ENCODE measurements around the gene PRRC2A.

PRRC2A gene

GRCh38 chr6:31676322-31676903 lies 55.9 kb downstream of the PRRC2A start:
- DNase-seq, result no peak

DNA sequence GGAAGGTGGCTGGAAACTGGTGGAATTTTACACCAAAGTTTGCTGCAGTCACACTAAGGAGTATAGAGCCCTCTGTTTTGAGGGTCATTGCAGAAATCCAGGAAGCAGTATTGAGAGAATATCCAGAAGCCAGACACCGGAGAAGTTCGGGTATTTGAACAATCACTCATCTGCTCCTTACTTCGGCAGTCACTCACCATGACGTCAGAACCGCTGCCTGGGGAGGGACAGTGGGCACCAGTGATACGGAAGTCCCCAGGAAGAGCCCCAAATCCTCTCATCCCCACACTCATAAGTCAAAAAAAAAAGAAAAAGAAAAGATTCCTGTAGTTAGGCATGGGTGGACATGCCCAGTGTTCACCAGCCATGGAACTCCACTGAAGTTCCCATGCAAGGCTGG lies 56.4 kb downstream of the PRRC2A start:
- DNase-seq, result no peak

- no peak for DNase-seq
Measured at GRCh38 chr6:31677955-31678354, 57.4 kb downstream of the PRRC2A start.

DNA sequence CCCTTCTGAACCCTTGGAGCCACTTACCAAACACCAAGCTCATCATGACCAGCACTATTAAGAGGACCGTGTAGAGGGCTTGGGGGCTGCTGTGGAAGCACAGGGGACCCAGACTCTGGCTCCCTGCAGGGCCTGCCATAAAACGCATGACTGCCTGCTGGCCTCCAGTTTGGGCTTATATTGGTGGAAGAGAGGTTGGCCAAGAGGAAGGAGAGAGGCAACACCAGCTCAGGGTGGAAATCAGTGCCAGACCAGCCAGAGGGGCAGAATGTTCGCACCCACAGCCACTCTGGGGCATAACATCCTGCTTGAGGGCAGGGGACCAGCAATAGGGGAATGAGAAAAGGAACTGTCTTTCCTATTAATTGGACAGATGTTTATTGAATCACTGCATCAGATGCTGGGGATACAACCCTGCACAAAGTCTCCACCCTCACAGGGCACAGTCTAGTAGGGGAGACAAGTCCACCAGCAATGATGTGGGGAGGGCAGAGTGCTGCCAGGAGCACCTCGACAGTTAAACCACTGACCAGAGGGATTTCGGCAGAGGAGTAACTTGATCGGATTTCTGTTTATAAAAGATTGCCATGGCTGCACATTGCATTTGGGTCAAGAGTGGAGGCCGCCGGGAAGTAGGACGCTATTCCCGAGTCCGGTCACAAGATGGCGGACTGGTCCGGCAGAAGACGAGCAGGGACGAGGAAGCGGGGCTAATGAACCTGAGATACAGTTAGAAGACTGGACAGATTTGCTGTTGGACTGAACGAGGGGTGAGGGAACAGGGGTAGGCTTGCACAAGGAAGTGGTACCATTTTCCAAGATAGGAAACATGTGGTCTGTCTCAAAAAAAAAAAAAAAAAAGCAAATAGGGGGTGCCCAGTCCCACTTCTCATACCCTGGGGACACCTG lies 60.0 kb downstream of the PRRC2A start, which contains the start of gene LY6G5C:
Gene LY6G5C (minus strand): TSS at position 842 of the 909 bp plus-strand sequence. CDS start 694 bp downstream, at position 148.
- no peak for DNase-seq

GRCh38 chr6:31681135-31681671 lies 60.7 kb downstream of the PRRC2A start:
- DNase-seq, result no peak

DNA sequence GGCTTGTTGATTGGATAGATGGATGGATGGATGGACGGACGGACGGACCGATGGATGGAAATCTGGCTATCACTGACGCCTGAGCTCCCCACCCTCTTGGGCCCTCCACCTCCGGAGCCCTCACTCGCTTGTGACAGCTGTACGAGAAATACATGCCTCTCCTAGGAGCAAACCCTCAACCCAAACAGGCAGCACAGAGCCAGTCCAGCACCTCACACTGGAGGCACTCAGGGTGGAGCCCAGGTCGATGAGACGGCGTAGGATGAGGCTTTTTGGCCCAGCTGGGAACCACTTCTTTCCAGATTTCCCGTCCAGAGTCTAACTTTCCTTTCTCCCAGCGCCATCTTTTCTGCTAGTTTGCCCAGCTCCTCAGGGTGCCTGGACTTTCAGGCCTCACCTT lies 63.1 kb downstream of the PRRC2A start:
- DNase-seq, result no peak

DNA sequence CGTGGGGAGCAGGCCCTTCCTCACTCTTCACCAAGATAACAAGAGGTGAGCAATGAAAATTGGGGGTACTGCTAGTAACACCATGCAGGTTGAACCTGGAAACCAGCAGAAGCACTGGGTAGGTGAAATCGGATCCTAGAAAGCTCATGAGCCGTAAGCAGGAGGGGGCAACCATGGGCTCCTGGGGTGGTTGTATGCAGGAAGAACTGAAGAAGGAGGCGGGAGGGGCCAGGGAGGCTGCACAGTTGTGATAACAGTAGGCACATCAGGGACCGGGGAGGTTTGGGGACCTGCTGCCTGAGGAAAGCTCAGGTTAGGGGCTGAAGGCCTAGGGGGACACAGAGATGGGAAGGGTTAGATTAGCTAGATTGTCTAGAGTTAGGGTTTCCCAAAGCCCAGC lies 66.0 kb downstream of the PRRC2A start:
- DNase-seq, result no peak

DNA sequence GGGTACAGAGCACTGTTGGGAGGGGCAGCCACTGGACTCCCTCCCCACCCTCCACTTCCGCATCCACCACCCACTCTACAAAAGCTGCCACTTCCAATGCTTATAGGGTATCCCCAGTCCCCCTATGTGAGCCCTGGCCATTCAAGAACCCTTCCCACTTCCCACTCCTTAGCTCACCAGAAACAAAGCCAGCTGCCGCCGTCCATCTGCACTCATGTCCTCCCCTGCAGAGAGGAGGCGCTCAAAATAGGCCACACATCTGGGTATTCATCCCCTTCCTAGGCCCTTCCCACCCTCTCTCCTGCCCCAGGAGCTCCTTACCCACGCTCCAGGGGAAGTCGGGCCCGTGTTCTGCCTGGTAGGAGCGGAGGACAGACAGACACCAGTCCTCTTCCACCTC lies 66.8 kb downstream of the PRRC2A start:
- DNase-seq, result no peak
